Neural progenitor cell (in vitro differentiated cells): ENCODE data around the gene GALNS. TPM values are rescaled to one million over a fixed set of nuclear protein-coding genes. Genes with fewer than 3 reads are reported as not detected.

Experiments used
- DNase-seq: peaks from one replicate; pipeline ENCODE4 v3.0.0-alpha.2; 2016; ENCODE audit warnings: low spot score
- H2AFZ ChIP-seq: fragments of 200-600 bp; sonication (generic); replicated peaks from 2 replicates; pipeline ENCODE4 v1.6.1; 2016; ENCODE audit warnings: antibody characterized with exemption
- H3F3A ChIP-seq: fragments of 200-600 bp; sonication (generic); 2 replicates; pipeline ENCODE4 v1.6.1; 2016; ENCODE audit warnings: antibody characterized with exemption, low read depth
- H3K27ac ChIP-seq: fragments of 200-600 bp; sonication (generic); 2 replicates; pipeline ENCODE4 v1.5.1; 2016; ENCODE audit warnings: mild to moderate bottlenecking
- H3K27me3 ChIP-seq: fragments of 200-600 bp; sonication (generic); 2 replicates; pipeline ENCODE4 v1.6.1; 2016; ENCODE audit warnings: mild to moderate bottlenecking, moderate library complexity
- H3K36me3 ChIP-seq: fragments of 200-600 bp; sonication (generic); 2 replicates; pipeline ENCODE4 v1.5.1; 2016
- H3K4me1 ChIP-seq: fragments of 200-600 bp; sonication (generic); 2 replicates; pipeline ENCODE4 v1.6.1; 2016; ENCODE audit warnings: mixed run types
- H3K4me2 ChIP-seq: fragments of 200-600 bp; sonication (generic); 2 replicates; pipeline ENCODE4 v1.6.1; 2016
- H3K4me3 ChIP-seq: fragments of 200-600 bp; sonication (generic); 2 replicates; pipeline ENCODE4 v1.5.1; 2016
- H3K79me2 ChIP-seq: fragments of 200-600 bp; sonication (generic); 2 replicates; pipeline ENCODE4 v1.6.1; 2016; ENCODE audit warnings: low read depth
- H3K9ac ChIP-seq: fragments of 200-600 bp; sonication (generic); 2 replicates; pipeline ENCODE4 v1.6.1; 2016
- H3K9me3 ChIP-seq: fragments of 200-600 bp; sonication (generic); 2 replicates; pipeline ENCODE4 v1.5.1; 2016; ENCODE audit warnings: low read depth
- H4K20me1 ChIP-seq: fragments of 200-600 bp; sonication (generic); 2 replicates; pipeline ENCODE4 v1.6.1; 2016; ENCODE audit warnings: low read depth
- H3K27ac Mint-ChIP-seq: 3 replicates; pipeline ENCODE4 v1.8.0; 2021; ENCODE audit warnings: mixed read lengths
- H3K27me3 Mint-ChIP-seq: 2 replicates; pipeline ENCODE4 v1.8.0; 2022; ENCODE audit warnings: low read depth, mild to moderate bottlenecking, inconsistent platforms, moderate library complexity, mixed read lengths; ENCODE audit not compliant: insufficient read depth
- H3K36me3 Mint-ChIP-seq: 3 replicates; pipeline ENCODE4 v1.8.0; 2021; ENCODE audit warnings: mixed read lengths
- H3K4me1 Mint-ChIP-seq: 3 replicates; pipeline ENCODE4 v1.8.0; 2021; ENCODE audit warnings: mixed read lengths
- H3K4me3 Mint-ChIP-seq: 3 replicates; pipeline ENCODE4 v1.8.0; 2021; ENCODE audit warnings: mild to moderate bottlenecking, moderate library complexity, mixed read lengths
- H3K9me3 Mint-ChIP-seq: 3 replicates; pipeline ENCODE4 v1.8.0; 2020; ENCODE audit warnings: mixed read lengths
- CTCF ChIP-seq: fragments of 200-600 bp; sonication (generic); IDR thresholded peaks from 2 replicates; pipeline ENCODE4 v1.5.1; 2017; ENCODE audit warnings: antibody characterized with exemption, mild to moderate bottlenecking
- EZH2 ChIP-seq: fragments of 200-600 bp; sonication (generic); IDR thresholded peaks from 2 replicates; pipeline ENCODE4 v1.6.1; 2017; ENCODE audit warnings: antibody characterized with exemption, mild to moderate bottlenecking, moderate library complexity
- EZH2phosphoT487 ChIP-seq: fragments of 200-600 bp; sonication (generic); IDR thresholded peaks from 2 replicates; pipeline ENCODE4 v1.6.1; 2017; ENCODE audit warnings: antibody characterized with exemption
- total RNA-seq: library from RNA; depleted of rRNA; stranded (reverse); fragments of >200 nt; gene quantifications from 2 replicates; pipeline ENCODE4 v1.2.3, GENCODE V29; 2015; ENCODE audit warnings: low replicate concordance

The GALNS gene
- total RNA-seq, 1 donor from 2014 or later: 5.0 TPM

DNA sequence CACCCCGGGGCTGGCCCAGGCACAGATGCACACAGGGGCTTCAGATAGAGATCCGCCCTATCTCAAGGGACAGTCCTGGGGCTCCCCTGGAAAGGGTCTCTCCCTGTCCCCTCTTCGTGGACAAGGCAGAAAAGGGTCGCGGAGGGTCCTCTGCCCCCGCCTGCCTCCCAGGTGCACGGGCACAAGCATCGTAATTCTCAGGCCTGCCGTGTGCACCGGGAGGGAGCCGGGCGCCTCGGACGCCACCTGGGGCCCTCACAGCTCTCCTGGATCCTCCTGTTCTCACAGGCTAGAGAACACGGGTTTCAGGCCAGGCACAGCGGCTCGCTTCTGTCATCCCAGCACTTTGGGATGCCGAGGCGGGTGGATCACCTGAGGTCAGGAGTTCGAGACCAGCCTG is 21.6 kb upstream of the GALNS start:
- H3F3A ChIP-seq: no peaks in the 10 kb centered on the region
- H3K4me1 ChIP-seq: peaks cover 7% of the 10 kb centered on the region
- no peaks in the 10 kb centered on the region for H3K9me3 ChIP-seq
- no peaks in the 10 kb centered on the region for H3K79me2 ChIP-seq
- peaks cover 12% of the 10 kb centered on the region for H3K27me3 Mint-ChIP-seq
- no peak overlapping the region for H3K9ac ChIP-seq
- H3K36me3 Mint-ChIP-seq: no peaks in the 10 kb centered on the region
- no peak overlapping the region for H3K4me3 Mint-ChIP-seq
- no peak overlapping the region for H3K4me2 ChIP-seq
- no peaks in the 10 kb centered on the region for H4K20me1 ChIP-seq
- no peak overlapping the region for H3K27ac Mint-ChIP-seq
- H3K27ac ChIP-seq: no peak overlapping the region
- H3K9me3 Mint-ChIP-seq: no peaks in the 10 kb centered on the region
- H3K4me3 ChIP-seq: no peak overlapping the region
- no peak for DNase-seq
- no peaks in the 10 kb centered on the region for H3K36me3 ChIP-seq
- no peaks in the 10 kb centered on the region for H3K27me3 ChIP-seq
- H3K4me1 Mint-ChIP-seq: peaks cover 12% of the 10 kb centered on the region
- H2AFZ ChIP-seq: no peak overlapping the region
- TF ChIP-seq EZH2phosphoT487 (no peak), CTCF (no peak), EZH2 (no peak)

GRCh38 chr16:88877564-88878289 is 21.0 kb upstream of the GALNS start:
- Mint-ChIP-seq H3K9me3 (no peaks in the 10 kb centered on the region), H3K36me3 (no peaks in the 10 kb centered on the region), H3K4me1 (peaks cover 12% of the 10 kb centered on the region), H3K27me3 (peaks cover 9% of the 10 kb centered on the region), H3K27ac (peak overlapping the region; percentile 42), H3K4me3 (no peak overlapping the region)
- Histone ChIP-seq H3K4me3 (no peak overlapping the region), H3K4me2 (no peak overlapping the region), H3K36me3 (no peaks in the 10 kb centered on the region), H3K9me3 (no peaks in the 10 kb centered on the region), H3K9ac (no peak overlapping the region), H3K27me3 (no peaks in the 10 kb centered on the region), H3K4me1 (peaks cover 7% of the 10 kb centered on the region), H2AFZ (no peak overlapping the region), H3F3A (no peaks in the 10 kb centered on the region), H3K27ac (no peak overlapping the region), H4K20me1 (no peaks in the 10 kb centered on the region), H3K79me2 (no peaks in the 10 kb centered on the region)
- no peak for DNase-seq
- TF ChIP-seq EZH2phosphoT487 (no peak), CTCF (no peak), EZH2 (no peak)

- DNase-seq: no peak
- Histone ChIP-seq H3K36me3 (no peaks in the 10 kb centered on the region), H3F3A (no peaks in the 10 kb centered on the region), H3K27me3 (no peaks in the 10 kb centered on the region), H4K20me1 (no peaks in the 10 kb centered on the region), H3K27ac (no peak overlapping the region), H3K79me2 (no peaks in the 10 kb centered on the region), H2AFZ (no peak overlapping the region), H3K9ac (no peak overlapping the region), H3K9me3 (no peaks in the 10 kb centered on the region), H3K4me3 (no peak overlapping the region), H3K4me1 (peaks cover 7% of the 10 kb centered on the region), H3K4me2 (no peak overlapping the region)
- Mint-ChIP-seq H3K27me3 (peaks cover 9% of the 10 kb centered on the region), H3K9me3 (no peaks in the 10 kb centered on the region), H3K4me3 (no peak overlapping the region), H3K27ac (no peak overlapping the region), H3K4me1 (peaks cover 12% of the 10 kb centered on the region), H3K36me3 (no peaks in the 10 kb centered on the region)
- no peak for TF ChIP-seq EZH2
- no peak for TF ChIP-seq CTCF
- TF ChIP-seq EZH2phosphoT487: no peak
Measured at GRCh38 chr16:88876942-88877526, 20.3 kb upstream of the GALNS start.
